Mucosa of rectum (tissue), 2 donors: ENCODE results near the gene DOCK1.
"Not testable (repeated sequence)": the region's sequence is repeated elsewhere in the genome, so short reads cannot be mapped to it uniquely, and the experiment has no call there.

Experiments
- H3K27ac ChIP-seq, 2 donors: one replicate each; pipeline ENCODE4 v1.7.0; 2013; ENCODE audit warnings: inconsistent platforms in 2 of 2, low read depth in 2 of 2, low read length in 2 of 2
- H3K27me3 ChIP-seq, 2 donors: one replicate each; pipeline ENCODE4 v1.7.0; 2013; ENCODE audit warnings: low read length in 2 of 2; ENCODE audit not compliant: control insufficient read depth in 2 of 2, insufficient read depth in 2 of 2
- H3K36me3 ChIP-seq, 2 donors: one replicate each; pipeline ENCODE4 v1.7.0; 2013; ENCODE audit warnings: low read length in 2 of 2; ENCODE audit not compliant: control insufficient read depth in 2 of 2, insufficient read depth in 2 of 2
- H3K4me1 ChIP-seq, 2 donors: one replicate each; pipeline ENCODE4 v1.7.0; 2013; ENCODE audit warnings: low read length in 2 of 2, mild to moderate bottlenecking in 1 of 2; ENCODE audit not compliant: control insufficient read depth in 2 of 2, insufficient read depth in 2 of 2
- H3K4me3 ChIP-seq, 2 donors: one replicate each; pipeline ENCODE4 v1.7.0; 2013; ENCODE audit warnings: low read length in 2 of 2
- H3K9ac ChIP-seq, 2 donors: one replicate each; pipeline ENCODE4 v1.7.0; 2013; ENCODE audit warnings: low read length in 2 of 2, low read depth in 1 of 2, mild to moderate bottlenecking in 1 of 2
- H3K9me3 ChIP-seq, 2 donors: one replicate each; pipeline ENCODE4 v1.7.0; 2013; ENCODE audit warnings: low read length in 2 of 2; ENCODE audit not compliant: control insufficient read depth in 2 of 2
- donor health status: healthy.
- donor health status: Normal muscosa, but diverticular disease.

DOCK1 gene

DNA sequence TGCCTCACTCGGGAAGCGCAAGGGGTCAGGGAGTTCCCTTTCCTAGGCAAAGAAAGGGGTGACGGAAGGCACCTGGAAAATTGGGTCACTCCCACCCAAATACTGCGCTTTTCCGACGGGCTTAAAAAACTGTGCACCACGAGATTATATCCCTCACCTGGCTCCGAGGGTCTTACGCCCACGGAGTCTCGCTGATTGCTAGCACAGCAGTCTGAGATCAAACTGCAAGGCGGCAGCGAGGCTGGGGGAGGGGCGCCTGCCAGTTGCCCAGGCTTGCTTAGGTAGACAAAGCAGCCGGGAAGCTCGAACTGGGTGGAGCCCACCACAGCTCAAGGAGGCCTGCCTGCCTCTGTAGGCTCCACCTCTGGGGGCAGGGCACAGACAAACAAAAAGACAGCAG, 23.2 kb upstream of the DOCK1 start:
- not testable (repeated sequence) for H3K36me3 ChIP-seq, H3K4me1 ChIP-seq

DNA sequence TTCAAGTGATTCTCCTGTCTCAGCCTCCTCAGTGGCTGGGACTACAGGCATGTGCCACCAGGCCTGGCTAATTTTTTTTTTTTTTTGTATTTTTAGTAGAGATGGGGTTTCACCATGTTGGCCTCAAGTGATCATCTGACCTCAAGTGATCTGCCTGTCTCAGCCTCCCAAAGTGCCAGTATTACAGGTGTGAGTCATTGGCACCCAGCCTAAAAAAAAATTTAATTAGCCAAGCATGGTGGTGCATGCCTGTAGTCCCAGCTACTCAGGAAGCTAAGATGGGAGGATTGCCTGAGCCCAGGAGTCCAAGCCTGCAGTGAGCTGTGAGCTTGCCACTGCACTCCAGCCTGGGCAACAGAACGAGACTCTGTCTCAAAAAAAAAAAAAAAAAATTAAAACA, 16.8 kb upstream of the DOCK1 start:
- not testable (repeated sequence) for H3K4me3 ChIP-seq, H3K4me1 ChIP-seq, H3K27me3 ChIP-seq, H3K9ac ChIP-seq, H3K36me3 ChIP-seq, H3K9me3 ChIP-seq, H3K27ac ChIP-seq

More for the DNA sequence above, 23.2 kb upstream of the DOCK1 start:
- not testable (repeated sequence) for H3K4me3 ChIP-seq, H3K27ac ChIP-seq, H3K27me3 ChIP-seq, H3K9me3 ChIP-seq
- H3K9ac ChIP-seq = peak overlapping the region in 1 of 2 donors; percentile 26

DNA sequence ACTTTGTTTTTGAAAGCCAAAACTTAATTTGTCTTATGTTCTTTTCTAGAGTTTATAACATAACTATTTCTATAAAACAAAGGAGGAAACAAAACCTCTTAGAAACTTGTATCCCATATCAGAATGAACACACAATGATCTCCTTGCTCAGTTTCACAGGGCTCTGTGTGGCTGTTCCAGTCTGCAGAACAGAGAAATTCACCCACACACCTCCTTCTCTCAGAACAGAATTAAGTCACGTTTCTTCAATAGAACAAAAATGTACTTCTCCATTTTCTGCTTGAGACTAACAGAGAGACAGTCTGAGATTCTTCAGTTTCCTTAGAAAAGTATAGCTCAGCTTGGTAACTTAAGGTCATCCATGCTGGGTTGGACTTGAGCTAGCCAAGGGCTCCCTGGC, 15.8 kb upstream of the DOCK1 start:
- H3K27me3 ChIP-seq = no peaks in the 10 kb centered on the region

DNA sequence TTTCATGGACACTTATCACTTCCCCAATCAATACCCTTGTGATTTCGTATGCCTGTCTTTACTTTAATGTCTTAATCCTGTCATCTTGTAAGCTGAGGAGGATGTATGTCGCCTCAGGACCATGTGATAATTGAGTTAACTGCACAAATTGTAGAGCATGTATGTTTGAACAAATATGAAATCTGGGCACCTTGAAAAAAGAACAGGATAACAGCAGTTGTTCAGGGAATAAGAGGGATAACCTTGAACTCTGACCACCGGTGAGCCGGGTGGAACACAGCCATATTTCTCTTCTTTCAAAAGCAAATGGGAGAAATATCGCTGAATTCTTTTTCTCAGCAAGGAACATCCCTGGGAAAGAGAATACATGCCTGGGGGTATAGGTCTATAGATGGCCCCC, 14.4 kb upstream of the DOCK1 start:
- H3K4me1 ChIP-seq, H3K36me3 ChIP-seq, H3K4me3 ChIP-seq, H3K9me3 ChIP-seq, H3K9ac ChIP-seq, H3K27ac ChIP-seq, H3K27me3 ChIP-seq: not testable (repeated sequence)

More for the DNA sequence above, 15.8 kb upstream of the DOCK1 start:
- H3K4me1 ChIP-seq = peaks cover 2 to 4% of the 10 kb centered on the region in 2 donors
- H3K36me3 ChIP-seq = no peaks in the 10 kb centered on the region
- no peaks in the 10 kb centered on the region for H3K9me3 ChIP-seq
- H3K27ac ChIP-seq = no peak overlapping the region
- H3K9ac ChIP-seq = no peak overlapping the region
- H3K4me3 ChIP-seq = no peak overlapping the region

DNA sequence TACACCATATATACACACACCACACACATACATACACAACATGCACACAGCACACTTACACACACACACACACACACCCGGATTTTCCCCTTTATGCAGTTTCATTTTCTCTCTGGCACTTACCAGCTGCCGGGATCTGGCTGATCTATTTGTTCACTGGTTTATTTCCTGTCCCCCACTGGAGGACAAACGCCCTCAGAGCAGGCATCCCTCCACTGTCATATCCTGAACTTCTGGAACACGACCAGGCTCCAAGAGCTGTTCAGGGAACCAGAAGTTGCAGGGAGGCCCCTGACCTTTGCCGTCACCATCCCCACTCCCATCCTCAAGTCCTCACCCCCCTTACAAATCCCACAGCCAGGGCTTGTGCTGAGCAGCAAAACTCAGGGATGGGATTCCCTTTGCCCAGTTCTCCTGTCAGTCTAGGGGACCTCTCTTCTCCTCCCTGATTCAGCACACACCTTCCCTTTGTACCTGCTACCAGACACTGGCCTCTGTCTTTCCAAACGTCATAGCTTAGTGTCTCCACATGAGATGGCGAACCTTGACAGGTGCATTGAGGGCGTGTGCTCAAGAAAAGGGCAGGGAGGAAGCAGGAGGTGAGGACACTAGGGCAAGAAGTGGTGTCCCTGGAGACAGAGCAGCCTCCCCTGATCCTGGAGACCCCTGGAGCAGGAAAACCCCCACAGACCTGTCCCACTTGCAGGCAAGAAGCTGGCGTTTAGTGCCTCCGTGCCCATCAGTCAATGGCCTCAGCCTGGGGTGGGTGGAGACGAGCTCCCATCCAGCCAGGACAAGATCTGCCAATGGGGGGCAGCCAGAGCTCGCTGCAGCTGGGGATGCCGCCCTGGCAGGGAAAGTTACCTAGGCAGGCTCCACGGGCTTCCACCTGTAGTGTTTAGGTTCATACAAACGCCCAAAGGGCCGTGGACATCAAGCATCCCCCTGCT, 12.7 kb upstream of the DOCK1 start:
- H3K4me3 ChIP-seq = peak overlapping the region in 1 of 2 donors; percentile 20
- no peak overlapping the region for H3K9ac ChIP-seq
- peak overlapping the region in 1 of 2 donors; percentile 18 for H3K27ac ChIP-seq
- peaks cover 2 to 4% of the 10 kb centered on the region in 2 donors for H3K4me1 ChIP-seq
- H3K9me3 ChIP-seq = no peaks in the 10 kb centered on the region
- H3K27me3 ChIP-seq = no peaks in the 10 kb centered on the region
- H3K36me3 ChIP-seq = no peaks in the 10 kb centered on the region

DNA sequence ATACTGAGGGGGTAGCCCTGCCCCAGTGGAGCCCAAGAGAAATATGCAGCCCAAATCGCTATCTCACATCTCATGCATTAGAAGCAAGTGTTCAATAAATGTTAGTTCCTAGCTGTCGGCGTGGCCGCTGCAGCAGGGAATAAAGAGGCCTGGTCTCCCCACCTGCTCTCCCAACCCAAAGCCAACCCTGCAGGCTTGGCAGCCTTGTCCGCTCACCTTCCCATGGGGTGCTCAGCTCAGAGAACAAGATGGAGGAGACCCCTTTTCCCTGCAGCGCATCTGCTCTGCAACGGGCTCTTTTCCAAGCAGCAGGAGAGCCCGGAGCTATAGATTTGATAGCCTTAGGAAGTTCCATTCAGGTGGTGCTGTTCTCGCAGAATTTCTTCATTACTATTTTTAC, 12.0 kb upstream of the DOCK1 start:
- H3K4me3 ChIP-seq = no peak overlapping the region
- H3K27ac ChIP-seq = no peak overlapping the region
- no peaks in the 10 kb centered on the region for H3K27me3 ChIP-seq
- no peaks in the 10 kb centered on the region for H3K9me3 ChIP-seq
- H3K4me1 ChIP-seq = peaks cover 2 to 4% of the 10 kb centered on the region in 2 donors
- H3K36me3 ChIP-seq = no peaks in the 10 kb centered on the region
- no peak overlapping the region for H3K9ac ChIP-seq

DNA sequence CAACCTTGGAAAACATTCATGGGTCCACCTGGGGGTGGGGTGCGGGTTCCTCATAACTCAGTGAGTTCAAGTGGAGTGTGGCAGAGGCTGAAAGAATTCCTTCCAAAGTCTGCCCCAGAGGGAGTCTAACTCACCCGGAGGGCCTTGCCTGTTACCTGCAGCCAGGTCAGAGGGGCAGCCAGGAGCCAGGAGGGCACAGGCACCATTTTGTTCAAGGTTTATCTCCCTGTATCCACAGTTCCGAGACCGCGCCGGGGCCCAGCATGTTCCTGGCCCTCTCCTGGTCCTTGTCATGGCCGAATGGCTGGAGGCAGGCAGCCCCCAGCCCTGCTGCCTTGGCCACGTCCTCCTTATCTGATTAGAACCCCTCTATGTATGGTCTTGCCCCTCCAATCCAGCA, 11.4 kb upstream of the DOCK1 start:
- Histone ChIP-seq H3K27ac (no peak overlapping the region), H3K36me3 (no peaks in the 10 kb centered on the region), H3K9ac (no peak overlapping the region), H3K9me3 (no peaks in the 10 kb centered on the region), H3K27me3 (no peaks in the 10 kb centered on the region), H3K4me1 (peaks cover 2 to 4% of the 10 kb centered on the region in 2 donors), H3K4me3 (no peak overlapping the region)

DNA sequence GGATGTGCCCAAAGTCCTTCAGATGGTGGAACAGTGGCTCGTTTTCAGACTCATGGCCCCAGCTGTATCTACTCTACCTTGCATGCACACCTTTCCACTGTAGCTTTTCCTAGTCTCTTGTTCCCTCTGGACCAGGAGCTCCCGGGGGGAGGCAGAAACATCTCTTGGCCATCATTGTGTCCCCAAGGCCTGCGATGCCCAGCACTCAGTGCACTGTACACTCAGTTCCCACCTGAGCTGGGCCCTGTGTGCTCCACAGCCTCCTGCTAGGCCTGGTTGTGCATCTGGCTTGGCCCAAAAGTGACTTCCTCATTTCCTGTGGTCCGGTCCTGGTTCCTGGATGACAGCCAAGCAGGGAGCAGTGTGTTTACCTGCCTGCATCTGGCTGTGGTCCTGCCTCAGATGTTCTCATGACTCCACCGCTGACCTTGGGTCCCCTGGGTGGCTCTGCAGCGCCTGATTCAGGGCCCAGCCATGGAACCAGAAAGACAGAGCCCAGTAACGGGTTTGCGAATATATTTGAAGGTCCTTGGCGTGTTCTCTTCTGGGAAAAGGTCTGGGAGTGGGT, 9.9 kb upstream of the DOCK1 start:
- H3K4me1 ChIP-seq = peaks cover 2 to 4% of the 10 kb centered on the region in 2 donors
- no peak overlapping the region for H3K9ac ChIP-seq
- H3K9me3 ChIP-seq = no peaks in the 10 kb centered on the region
- H3K4me3 ChIP-seq = no peak overlapping the region
- no peaks in the 10 kb centered on the region for H3K27me3 ChIP-seq
- H3K36me3 ChIP-seq = no peaks in the 10 kb centered on the region
- no peak overlapping the region for H3K27ac ChIP-seq

DNA sequence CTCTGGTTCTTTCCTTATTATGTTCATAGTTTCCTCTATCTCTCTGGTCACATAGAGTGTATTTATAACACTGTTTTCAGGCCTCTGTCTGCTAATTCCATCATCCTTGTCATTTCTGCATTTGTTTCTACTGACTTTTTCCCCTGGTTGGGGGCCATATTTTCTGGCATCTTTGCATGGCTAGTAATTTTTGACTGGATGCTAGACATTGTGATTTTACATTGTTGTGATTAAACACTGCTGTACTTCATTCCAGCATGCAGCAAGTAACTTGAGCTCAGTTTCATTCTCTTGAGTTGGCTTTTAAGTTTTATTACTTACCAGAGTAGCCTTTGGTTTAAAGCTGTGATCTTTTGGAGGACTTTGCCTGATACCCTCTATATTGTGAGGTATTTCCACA, 6.8 kb upstream of the DOCK1 start:
- Histone ChIP-seq H3K9me3 (no peaks in the 10 kb centered on the region), H3K27me3 (no peaks in the 10 kb centered on the region), H3K9ac (no peak overlapping the region), H3K4me1 (no peaks in the 10 kb centered on the region), H3K36me3 (no peaks in the 10 kb centered on the region), H3K4me3 (no peak overlapping the region), H3K27ac (no peak overlapping the region)

DNA sequence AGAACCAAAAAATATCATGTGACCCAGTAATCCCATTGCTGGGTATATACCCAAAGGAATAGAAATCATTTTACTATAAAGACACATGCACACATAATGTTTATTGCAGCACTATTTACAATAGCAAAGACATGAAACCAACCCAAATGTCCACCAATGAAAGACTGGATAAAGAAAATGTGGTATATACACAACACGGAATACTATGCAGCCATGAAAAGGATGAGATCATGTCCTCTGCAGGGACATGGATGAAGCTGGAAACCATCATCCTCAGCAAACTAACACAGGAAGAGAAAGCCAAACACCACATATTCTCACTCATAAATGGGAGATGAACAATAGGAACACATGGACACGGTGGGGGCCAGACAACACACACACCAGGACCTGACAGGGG, 5.7 kb upstream of the DOCK1 start:
- not testable (repeated sequence) for H3K4me3 ChIP-seq, H3K9me3 ChIP-seq, H3K27me3 ChIP-seq, H3K36me3 ChIP-seq, H3K27ac ChIP-seq, H3K4me1 ChIP-seq, H3K9ac ChIP-seq
